GM18505 (cell line): ENCODE data around the gene ESYT1.

Experiments
- ATAC-seq: cut with Tn5 transposase; IDR thresholded peaks from one replicate; pipeline ENCODE4 v1.9.1; 2021; ENCODE audit not compliant: unreplicated experiment
- POLR2A ChIP-seq: IDR thresholded peaks from 4 replicates; pipeline ENCODE4 v1.6.1; 2011; ENCODE audit warnings: borderline replicate concordance; ENCODE audit not compliant: insufficient read depth, insufficient read length; ENCODE audit errors: extremely low read depth

ESYT1 gene, protein sequence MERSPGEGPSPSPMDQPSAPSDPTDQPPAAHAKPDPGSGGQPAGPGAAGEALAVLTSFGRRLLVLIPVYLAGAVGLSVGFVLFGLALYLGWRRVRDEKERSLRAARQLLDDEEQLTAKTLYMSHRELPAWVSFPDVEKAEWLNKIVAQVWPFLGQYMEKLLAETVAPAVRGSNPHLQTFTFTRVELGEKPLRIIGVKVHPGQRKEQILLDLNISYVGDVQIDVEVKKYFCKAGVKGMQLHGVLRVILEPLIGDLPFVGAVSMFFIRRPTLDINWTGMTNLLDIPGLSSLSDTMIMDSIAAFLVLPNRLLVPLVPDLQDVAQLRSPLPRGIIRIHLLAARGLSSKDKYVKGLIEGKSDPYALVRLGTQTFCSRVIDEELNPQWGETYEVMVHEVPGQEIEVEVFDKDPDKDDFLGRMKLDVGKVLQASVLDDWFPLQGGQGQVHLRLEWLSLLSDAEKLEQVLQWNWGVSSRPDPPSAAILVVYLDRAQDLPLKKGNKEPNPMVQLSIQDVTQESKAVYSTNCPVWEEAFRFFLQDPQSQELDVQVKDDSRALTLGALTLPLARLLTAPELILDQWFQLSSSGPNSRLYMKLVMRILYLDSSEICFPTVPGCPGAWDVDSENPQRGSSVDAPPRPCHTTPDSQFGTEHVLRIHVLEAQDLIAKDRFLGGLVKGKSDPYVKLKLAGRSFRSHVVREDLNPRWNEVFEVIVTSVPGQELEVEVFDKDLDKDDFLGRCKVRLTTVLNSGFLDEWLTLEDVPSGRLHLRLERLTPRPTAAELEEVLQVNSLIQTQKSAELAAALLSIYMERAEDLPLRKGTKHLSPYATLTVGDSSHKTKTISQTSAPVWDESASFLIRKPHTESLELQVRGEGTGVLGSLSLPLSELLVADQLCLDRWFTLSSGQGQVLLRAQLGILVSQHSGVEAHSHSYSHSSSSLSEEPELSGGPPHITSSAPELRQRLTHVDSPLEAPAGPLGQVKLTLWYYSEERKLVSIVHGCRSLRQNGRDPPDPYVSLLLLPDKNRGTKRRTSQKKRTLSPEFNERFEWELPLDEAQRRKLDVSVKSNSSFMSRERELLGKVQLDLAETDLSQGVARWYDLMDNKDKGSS

DNA sequence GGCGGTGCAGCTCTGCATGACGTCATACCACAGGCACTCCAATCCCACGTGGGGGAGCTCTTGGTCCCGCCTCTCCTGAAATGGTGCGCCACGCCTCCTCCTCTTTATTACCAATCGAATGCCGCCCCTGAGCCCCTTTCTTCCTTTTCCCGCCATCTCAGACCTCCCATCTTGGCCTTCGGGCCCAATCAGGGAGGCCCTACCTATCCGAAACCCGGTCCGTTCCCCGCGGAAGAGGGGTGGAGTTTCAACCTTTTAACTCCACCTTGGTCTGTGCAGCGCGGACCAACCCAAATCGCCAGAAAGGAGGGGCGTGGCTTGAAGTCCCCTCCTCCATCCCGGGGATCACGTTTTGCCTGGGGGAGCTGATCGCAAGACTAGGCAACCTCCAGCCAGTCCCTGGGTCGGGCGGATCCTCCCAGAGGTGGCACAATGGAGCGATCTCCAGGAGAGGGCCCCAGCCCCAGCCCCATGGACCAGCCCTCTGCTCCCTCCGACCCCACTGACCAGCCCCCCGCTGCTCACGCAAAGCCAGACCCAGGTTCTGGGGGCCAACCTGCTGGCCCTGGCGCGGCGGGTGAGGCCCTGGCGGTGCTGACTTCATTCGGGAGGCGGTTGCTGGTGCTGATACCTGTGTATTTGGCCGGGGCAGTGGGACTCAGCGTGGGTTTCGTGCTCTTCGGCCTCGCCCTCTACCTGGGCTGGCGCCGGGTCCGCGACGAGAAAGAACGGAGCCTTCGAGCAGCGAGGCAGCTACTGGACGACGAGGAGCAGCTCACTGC is at the start of gene ESYT1:
ESYT1 (plus strand) TSS at position 380 of the 782 bp plus-strand sequence; CDS start at position 433, 53 bp downstream.
- peak; percentile 84 for ATAC-seq
- peak; percentile 77 for TF ChIP-seq POLR2A

DNA sequence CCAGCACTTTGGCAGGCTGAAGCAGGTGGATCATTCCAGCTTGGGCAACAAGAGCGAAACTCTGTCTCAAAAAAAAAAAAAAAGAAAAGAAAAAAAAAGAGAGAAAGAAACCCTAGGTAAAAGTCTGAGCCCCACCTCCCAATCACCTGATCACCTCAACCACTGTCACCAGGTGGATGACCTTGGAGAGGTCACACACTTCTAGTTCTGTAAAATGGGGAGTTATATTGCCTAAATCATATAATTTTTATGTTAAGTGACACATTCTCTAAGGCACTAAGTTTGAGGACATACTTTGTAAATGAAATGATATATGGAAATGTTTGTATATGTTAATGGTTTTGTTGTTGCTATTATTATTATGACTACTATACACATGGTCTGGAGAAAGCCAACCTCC is 49.6 kb upstream of the ESYT1 start:
- ATAC-seq, result no peak
- no peak for TF ChIP-seq POLR2A

DNA sequence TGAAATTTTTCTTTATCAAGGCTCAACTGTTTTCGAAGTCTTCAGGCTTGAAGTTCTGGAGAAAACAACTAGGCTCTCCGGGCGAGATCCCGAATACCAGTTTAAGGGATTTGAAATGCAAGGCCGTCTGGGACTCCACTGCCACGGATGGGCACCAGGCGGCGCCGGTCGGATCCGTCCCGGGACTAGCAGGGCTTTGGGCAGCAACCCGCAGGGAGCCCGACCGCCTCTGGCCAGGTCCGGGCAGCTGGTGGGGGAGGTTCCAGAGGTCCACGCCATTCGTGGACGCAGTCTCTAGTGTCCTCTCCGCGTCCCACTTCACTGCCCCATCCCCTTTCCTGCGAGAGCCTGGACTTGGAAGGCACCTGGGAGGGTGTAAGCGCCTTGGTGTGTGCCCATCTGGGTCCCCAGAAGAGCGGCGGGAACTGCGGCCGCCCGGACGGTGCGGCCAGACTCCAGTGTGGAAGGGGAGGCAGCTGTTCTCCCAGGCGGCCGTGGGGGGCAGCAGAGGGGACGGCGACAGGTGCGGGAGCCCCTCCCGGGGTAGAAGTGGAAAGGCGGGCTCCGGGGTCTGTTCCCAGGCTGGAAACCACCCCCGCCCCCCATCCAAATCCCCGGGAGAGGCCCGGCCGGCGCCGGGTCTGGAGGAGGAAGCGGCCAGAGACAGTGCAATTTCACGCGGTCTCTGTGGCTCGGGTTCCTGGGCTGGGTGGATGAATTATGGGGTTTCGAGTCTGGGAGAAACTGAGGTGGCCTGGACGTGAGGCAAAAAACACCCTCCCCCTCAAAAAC is 48.9 kb upstream of the ESYT1 start:
- peak; percentile 58 for ATAC-seq
- TF ChIP-seq POLR2A, result no peak

DNA sequence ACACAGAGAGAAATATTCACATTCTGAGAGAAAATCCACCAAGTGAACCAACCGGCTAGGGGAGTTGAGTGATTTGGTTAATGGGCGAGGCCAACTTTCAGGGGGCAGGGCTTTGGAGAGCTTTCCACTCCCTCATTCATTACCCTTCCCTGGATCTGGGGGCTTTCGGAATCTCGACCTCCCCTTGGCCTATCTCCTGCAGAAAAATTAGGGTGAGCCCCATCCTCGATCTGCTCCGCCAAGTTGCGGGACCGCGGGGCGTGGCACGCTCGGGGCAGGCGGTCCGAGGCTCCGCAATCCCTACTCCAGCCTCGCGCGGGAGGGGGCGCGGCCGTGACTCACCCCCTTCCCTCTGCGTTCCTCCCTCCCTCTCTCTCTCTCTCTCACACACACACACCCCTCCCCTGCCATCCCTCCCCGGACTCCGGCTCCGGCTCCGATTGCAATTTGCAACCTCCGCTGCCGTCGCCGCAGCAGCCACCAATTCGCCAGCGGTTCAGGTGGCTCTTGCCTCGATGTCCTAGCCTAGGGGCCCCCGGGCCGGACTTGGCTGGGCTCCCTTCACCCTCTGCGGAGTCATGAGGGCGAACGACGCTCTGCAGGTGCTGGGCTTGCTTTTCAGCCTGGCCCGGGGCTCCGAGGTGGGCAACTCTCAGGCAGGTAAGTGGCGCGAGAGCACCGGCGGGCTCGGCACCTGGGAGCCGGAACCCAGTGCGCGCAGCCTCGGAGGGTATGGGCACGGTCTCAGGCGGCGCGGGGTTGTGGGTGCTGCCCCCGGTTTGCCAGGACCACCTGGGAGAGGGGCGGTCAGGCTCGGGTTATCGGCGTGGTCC is 48.1 kb upstream of the ESYT1 start, which contains the start of gene ERBB3:
ERBB3 (plus strand) TSS at position 443 of the 833 bp plus-strand sequence; CDS start at position 579, 136 bp downstream.
- TF ChIP-seq POLR2A, result no peak
- no peak for ATAC-seq

DNA sequence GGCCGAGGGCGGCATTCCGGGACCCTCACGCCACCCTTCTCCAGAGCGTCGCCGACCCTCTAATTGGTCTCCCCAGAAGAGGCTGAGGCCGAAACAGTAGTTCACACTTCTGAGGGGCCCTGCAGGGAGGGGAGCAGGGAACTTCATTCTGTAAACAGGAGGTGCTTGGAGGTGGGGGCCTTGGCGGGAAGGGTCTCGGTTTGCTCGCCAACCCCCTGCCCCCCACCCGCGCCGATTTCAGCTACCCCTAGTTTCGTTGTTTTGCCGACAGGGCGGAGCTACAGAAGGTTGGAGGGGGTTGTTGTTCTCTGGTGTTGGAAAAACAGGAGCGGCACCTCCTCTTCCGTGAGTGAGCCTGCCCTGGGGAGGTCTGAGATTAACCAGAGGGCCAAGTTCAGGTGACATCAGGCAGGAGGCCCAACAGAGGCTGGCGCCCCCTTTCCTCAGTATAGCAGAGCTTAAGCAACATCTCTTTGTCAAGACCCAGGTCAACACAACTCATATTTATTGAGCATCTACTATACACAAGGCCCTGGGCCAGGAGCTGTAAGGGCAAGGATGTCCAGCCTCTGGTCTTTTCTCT is 47.4 kb upstream of the ESYT1 start:
- TF ChIP-seq POLR2A, result no peak
- no peak for ATAC-seq

DNA sequence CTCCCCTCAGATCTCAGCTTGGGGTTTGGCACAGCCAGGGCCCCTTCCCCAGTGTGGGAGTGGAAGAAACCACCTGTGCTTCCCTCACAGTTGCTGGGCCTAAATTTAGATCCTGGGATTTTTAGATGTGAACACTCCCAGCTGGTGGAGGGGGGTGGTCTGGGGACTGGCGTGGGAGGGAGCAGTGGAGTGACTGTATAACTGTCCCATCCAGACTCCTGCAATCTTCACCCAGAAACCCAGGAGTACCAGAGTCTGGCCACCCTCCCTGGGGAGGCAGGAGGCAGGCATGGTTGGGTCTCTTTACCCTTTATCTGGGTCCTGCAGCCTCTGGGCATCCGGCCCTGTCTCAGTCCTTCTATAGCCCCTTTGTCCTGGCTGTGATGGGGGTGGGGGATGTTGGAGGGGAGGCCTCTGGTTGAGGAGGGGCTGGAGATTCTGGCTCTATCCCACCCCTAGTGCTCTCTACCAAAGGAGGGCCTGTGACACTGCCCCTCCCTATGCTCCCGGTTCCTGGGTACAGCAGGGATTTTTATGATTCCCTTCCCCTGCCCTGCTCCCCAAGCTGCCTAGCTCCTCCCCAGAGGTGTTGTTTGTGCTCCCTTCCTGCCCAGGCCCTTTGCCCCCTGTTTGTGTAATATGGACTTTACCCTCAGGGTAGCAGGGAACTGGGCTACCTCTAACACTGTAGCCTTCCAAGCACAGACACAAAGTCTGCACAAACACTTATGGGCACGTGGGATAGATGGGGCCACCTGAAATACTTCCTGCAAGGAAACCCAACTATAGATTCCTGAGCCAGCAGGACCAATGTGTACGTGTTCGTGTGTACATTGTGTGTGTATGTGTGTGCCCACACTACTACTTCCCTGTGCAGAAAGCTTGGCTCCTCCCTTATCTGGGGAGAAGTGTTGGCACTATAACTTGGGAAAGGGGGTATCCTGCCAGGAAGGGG is 46.4 kb upstream of the ESYT1 start:
- TF ChIP-seq POLR2A, result no peak
- no peak for ATAC-seq

DNA sequence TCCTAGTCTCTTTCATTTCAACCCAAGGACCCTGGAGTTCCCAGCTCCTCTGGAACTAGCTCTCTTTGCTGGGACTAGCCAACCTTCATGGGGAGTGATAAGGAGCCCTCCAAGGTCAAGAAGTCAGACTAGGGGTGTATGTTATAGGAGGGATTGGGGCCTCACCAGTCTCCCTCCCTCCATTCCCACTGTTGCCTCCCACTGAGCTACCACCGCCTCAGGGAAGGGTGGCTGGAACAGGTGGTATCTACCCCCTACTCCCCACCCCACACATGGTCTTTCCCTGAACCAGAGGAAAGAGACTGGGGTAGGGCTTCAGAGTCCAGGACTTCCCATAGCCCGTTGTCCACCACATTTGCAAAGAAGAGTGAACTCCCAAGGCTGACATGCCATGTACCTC is 45.7 kb upstream of the ESYT1 start:
- no peak for ATAC-seq
- TF ChIP-seq POLR2A, result no peak

DNA sequence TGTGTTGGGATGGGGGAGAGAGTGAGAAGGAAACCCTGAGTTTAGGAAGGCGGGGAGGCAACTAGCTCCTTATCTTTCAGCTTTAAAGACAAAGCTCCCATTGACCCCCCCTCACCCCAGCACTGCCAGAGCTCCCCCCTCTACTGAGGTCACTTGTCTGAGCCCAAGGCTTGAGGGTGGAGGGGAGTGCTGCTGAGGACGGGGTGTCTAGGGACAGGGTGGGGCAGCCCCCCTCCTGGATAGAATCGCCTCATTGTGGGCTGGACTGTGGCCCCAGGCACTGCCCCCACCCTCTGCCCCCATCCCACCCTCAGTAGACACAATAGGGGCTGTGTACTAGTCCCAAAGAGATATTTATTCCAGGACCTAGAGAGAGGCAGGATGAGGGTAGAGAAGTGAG is 45.1 kb upstream of the ESYT1 start:
- no peak for ATAC-seq

DNA sequence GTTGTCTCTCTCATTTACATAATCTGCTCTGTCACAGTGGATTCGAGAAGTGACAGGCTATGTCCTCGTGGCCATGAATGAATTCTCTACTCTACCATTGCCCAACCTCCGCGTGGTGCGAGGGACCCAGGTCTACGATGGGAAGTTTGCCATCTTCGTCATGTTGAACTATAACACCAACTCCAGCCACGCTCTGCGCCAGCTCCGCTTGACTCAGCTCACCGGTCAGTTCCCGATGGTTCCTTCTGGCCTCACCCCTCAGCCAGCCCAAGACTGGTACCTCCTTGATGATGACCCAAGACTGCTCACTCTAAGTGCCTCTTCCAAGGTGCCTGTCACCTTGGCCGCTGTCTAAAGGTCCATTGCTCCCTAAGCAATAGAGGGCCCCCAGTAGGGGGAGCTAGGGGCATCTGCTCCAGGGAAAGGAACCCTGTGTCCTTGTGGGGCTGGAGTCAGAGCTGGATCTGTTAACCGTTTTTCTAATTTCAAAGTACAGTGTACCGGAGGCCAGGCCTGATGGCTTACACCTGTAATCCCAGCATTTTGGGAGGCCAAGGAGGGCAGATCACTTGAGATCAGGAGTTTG is 43.0 kb upstream of the ESYT1 start:
- no peak for TF ChIP-seq POLR2A
- ATAC-seq, result no peak

More for the DNA sequence above, 45.1 kb upstream of the ESYT1 start:
- TF ChIP-seq POLR2A, result no peak
